KMS-11 (cell line): ENCODE data around the gene SLC2A13.
"Not testable (repeated sequence)": the region's sequence is repeated elsewhere in the genome, so short reads cannot be mapped to it uniquely, and the experiment has no call there.

Experiments
- H2AFZ ChIP-seq: fragments of 200-600 bp; sonication (generic); 2 replicates; pipeline ENCODE4 v1.6.1; 2016; ENCODE audit warnings: antibody characterized with exemption, mixed run types, low read depth
- H3K27ac ChIP-seq: fragments of 200-600 bp; sonication (generic); 2 replicates; pipeline ENCODE4 v1.6.1; 2016; ENCODE audit warnings: mild to moderate bottlenecking, mixed run types
- H3K27me3 ChIP-seq: fragments of 200-600 bp; sonication (generic); 2 replicates; pipeline ENCODE4 v1.6.1; 2017; ENCODE audit warnings: mild to moderate bottlenecking, low read depth, mixed run types, moderate library complexity; ENCODE audit not compliant: insufficient read depth
- H3K36me3 ChIP-seq: fragments of 200-600 bp; sonication (generic); 2 replicates; pipeline ENCODE4 v1.6.1; 2017; ENCODE audit warnings: mild to moderate bottlenecking, mixed run types; ENCODE audit not compliant: insufficient read depth
- H3K4me1 ChIP-seq: fragments of 200-600 bp; sonication (generic); 2 replicates; pipeline ENCODE4 v1.6.1; 2016; ENCODE audit warnings: mild to moderate bottlenecking, low read depth, mixed run types; ENCODE audit not compliant: poor library complexity, severe bottlenecking
- H3K4me2 ChIP-seq: fragments of 200-600 bp; sonication (generic); 2 replicates; pipeline ENCODE4 v1.7.0; 2016; ENCODE audit warnings: mild to moderate bottlenecking, mixed run types
- H3K4me3 ChIP-seq: fragments of 200-600 bp; sonication (generic); IDR thresholded peaks from 2 replicates; pipeline ENCODE4 v1.6.1; 2017; ENCODE audit warnings: low read depth, low read length, mixed read lengths; ENCODE audit not compliant: insufficient read depth
- H3K79me2 ChIP-seq: fragments of 200-600 bp; sonication (generic); 2 replicates; pipeline ENCODE4 v1.6.1; 2016; ENCODE audit warnings: low read depth, mixed run types; ENCODE audit not compliant: insufficient read depth
- H3K9ac ChIP-seq: fragments of 200-600 bp; sonication (generic); 2 replicates; pipeline ENCODE4 v1.6.1; 2016; ENCODE audit warnings: mild to moderate bottlenecking, mixed run types
- H4K20me1 ChIP-seq: fragments of 200-600 bp; sonication (generic); 2 replicates; pipeline ENCODE4 v1.6.1; 2016; ENCODE audit warnings: mild to moderate bottlenecking, mixed run types; ENCODE audit not compliant: insufficient read depth
- TF ChIP-seq, protein P1 (sequence below): fragments of 200-600 bp; sonication (generic); conservative IDR thresholded peaks from 2 replicates; pipeline ENCODE4 v1.6.1; 2017; ENCODE audit warnings: low read depth, mild to moderate bottlenecking, antibody characterized with exemption, low read length, moderate library complexity, mixed read lengths

The SLC2A13 gene

DNA sequence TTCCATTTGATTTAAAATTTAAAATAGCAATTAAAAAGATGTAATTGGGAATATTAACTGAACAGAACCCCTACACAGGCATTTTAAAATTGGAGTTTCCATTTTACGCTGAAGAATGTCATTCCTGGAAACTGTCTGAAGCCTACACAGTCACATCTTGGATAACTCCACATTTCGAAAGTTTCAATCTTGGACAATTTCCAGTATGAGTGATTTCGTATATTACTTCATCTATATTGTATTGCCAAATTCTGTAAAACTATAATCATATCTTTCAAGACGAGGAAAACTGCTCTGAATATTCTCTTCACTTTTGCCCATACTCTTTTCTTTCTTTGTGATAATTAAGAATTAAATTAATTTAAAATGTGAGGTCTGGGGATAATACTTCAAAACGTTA, 292.1 kb downstream of the SLC2A13 start:
- no peaks in the 10 kb centered on the region for H3K79me2 ChIP-seq
- H3K4me1 ChIP-seq: no peaks in the 10 kb centered on the region
- H3K4me3 ChIP-seq: no peak overlapping the region
- TF ChIP-seq, protein P1, sequence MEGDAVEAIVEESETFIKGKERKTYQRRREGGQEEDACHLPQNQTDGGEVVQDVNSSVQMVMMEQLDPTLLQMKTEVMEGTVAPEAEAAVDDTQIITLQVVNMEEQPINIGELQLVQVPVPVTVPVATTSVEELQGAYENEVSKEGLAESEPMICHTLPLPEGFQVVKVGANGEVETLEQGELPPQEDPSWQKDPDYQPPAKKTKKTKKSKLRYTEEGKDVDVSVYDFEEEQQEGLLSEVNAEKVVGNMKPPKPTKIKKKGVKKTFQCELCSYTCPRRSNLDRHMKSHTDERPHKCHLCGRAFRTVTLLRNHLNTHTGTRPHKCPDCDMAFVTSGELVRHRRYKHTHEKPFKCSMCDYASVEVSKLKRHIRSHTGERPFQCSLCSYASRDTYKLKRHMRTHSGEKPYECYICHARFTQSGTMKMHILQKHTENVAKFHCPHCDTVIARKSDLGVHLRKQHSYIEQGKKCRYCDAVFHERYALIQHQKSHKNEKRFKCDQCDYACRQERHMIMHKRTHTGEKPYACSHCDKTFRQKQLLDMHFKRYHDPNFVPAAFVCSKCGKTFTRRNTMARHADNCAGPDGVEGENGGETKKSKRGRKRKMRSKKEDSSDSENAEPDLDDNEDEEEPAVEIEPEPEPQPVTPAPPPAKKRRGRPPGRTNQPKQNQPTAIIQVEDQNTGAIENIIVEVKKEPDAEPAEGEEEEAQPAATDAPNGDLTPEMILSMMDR: no peak
- no peak overlapping the region for H3K9ac ChIP-seq
- no peak overlapping the region for H2AFZ ChIP-seq
- H4K20me1 ChIP-seq: no peaks in the 10 kb centered on the region
- no peak overlapping the region for H3K4me2 ChIP-seq
- no peaks in the 10 kb centered on the region for H3K27me3 ChIP-seq
- H3K27ac ChIP-seq: no peak overlapping the region
- H3K36me3 ChIP-seq: no peaks in the 10 kb centered on the region

GRCh38 chr12:39812456-39812855, 293.4 kb downstream of the SLC2A13 start:
- not testable (repeated sequence) for H3K27ac ChIP-seq, H3K27me3 ChIP-seq, H3K79me2 ChIP-seq, H3K4me2 ChIP-seq, H3K9ac ChIP-seq, H2AFZ ChIP-seq, H4K20me1 ChIP-seq, H3K4me1 ChIP-seq, H3K36me3 ChIP-seq, H3K4me3 ChIP-seq

DNA sequence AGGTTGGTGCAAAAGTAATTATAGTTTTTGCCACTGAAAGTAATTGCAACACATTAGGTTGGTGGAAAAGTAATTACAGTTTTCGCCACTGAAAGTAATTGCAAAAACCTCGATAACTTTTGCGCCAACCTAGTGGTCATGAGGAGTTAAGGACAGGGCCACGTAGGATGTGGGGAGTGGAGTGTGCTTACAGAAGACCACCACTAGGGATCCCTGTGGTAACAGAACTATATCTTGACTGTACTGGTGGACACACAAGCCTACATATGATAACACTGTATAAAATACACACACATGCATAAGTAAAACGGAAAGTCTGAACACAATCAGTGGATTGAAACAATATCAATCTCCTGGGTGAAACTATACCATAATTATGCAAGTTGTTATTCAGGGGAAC, 298.8 kb downstream of the SLC2A13 start:
- H3K27me3 ChIP-seq: no peaks in the 10 kb centered on the region
- no peak overlapping the region for H3K4me2 ChIP-seq
- TF ChIP-seq, protein P1: 0 out of 2 replicates have a peak, but pooled peaks have one; percentile 32
- no peak overlapping the region for H3K9ac ChIP-seq
- no peaks in the 10 kb centered on the region for H3K36me3 ChIP-seq
- H3K79me2 ChIP-seq: no peaks in the 10 kb centered on the region
- no peak overlapping the region for H3K27ac ChIP-seq
- H3K4me3 ChIP-seq: no peak overlapping the region
- no peak overlapping the region for H2AFZ ChIP-seq
- H4K20me1 ChIP-seq: no peaks in the 10 kb centered on the region
- no peaks in the 10 kb centered on the region for H3K4me1 ChIP-seq

DNA sequence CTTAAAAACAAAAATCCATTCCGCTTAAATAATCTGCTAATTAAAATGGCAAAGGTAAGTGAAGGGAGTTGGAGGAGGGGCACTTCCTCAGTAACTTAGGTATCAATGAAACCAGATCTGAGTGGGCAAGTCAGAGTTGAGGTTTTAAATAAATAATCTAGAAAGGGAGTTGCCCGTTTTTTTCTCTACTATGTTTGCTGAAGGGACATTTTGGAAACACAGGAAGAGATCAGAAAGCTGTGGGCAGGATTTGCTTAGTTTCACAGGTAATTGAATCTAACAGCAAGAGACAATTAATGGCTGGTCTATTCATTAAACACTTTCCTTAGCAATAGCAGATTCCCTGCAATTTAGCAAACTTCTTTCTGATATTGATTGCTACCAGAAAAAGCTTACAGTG, 300.2 kb downstream of the SLC2A13 start:
- Histone ChIP-seq H4K20me1 (no peaks in the 10 kb centered on the region), H2AFZ (no peak overlapping the region), H3K79me2 (no peaks in the 10 kb centered on the region), H3K4me2 (no peak overlapping the region), H3K9ac (no peak overlapping the region), H3K27me3 (no peaks in the 10 kb centered on the region), H3K4me3 (no peak overlapping the region), H3K4me1 (no peaks in the 10 kb centered on the region), H3K36me3 (no peaks in the 10 kb centered on the region), H3K27ac (no peak overlapping the region)
- TF ChIP-seq, protein P1: no peak

- TF ChIP-seq, protein P1: no peak
- Histone ChIP-seq H3K27me3 (no peaks in the 10 kb centered on the region), H3K9ac (no peak overlapping the region), H4K20me1 (no peaks in the 10 kb centered on the region), H3K4me1 (no peaks in the 10 kb centered on the region), H3K36me3 (no peaks in the 10 kb centered on the region), H3K4me3 (no peak overlapping the region), H3K4me2 (no peak overlapping the region), H3K79me2 (no peaks in the 10 kb centered on the region), H2AFZ (no peak overlapping the region), H3K27ac (no peak overlapping the region)
Measured at GRCh38 chr12:39804898-39805297, 301.0 kb downstream of the SLC2A13 start.
